Testis (tissue), 3 donors: ENCODE measurements around the gene RNF168. TPM values are rescaled to one million over a fixed set of nuclear protein-coding genes. Genes with fewer than 3 reads are reported as not detected.
"Not testable (repeated sequence)": the region's sequence is repeated elsewhere in the genome, so short reads cannot be mapped to it uniquely, and the experiment has no call there.

Experiments used
- DNase-seq: peaks from one replicate; pipeline ENCODE4 v3.0.0-alpha.2; 2019
- H3K27ac ChIP-seq, 2 donors: fragments of 200-600 bp; sonication (generic); one replicate each; pipeline ENCODE4 v1.5.1; 2019
- H3K27me3 ChIP-seq: fragments of 200-600 bp; sonication (generic); one replicate; pipeline ENCODE4 v1.5.1; 2019
- H3K36me3 ChIP-seq: fragments of 200-600 bp; sonication (generic); one replicate; pipeline ENCODE4 v1.5.1; 2017; ENCODE audit warnings: low read depth; ENCODE audit errors: missing control alignments
- H3K4me1 ChIP-seq: fragments of 200-600 bp; sonication (generic); one replicate; pipeline ENCODE4 v1.5.1; 2019
- H3K4me3 ChIP-seq, 2 donors: fragments of 200-600 bp; sonication (generic); one replicate each; pipeline ENCODE4 v1.5.1; 2017 to 2019
- H3K9me3 ChIP-seq: fragments of 200-600 bp; sonication (generic); one replicate; pipeline ENCODE4 v1.5.1; 2017
- POLR2A ChIP-seq: fragments of 450-650 bp; IDR thresholded peaks from one replicate; pipeline ENCODE4 v1.6.1; 2017; ENCODE audit warnings: antibody characterized with exemption, mild to moderate bottlenecking, moderate library complexity
- whole genome bisulfite sequencing, 2 donors: methylation state at CpG; one replicate each; pipeline ENCODE4 v1.1.5; 2018; 5-methylcytosine and 5-hydroxymethylcytosine counted together
- intact Hi-C: fragments of 100-400 bp; cut with DNase I; formaldehyde crosslinking; loops from one replicate; pipeline ENCODE4 v1.15.1; 2023; ENCODE audit warnings: low total_unique reads
- polyA plus RNA-seq: library from polyadenylated mRNA; stranded (reverse); fragments of 350-450 nt; fragmentation: Illumina TruSeq; extraction: RNeasy Lipid Tissue Mini Kit (QIAGEN cat#74804); gene quantifications from one replicate; pipeline ENCODE4 v1.2.3, GENCODE V29; 2014; ENCODE audit warnings: low read depth, low replicate concordance; ENCODE audit not compliant: insufficient read depth
- total RNA-seq, 2 donors: library from RNA; depleted of rRNA; stranded (reverse); fragments of >200 nt; gene quantifications; one replicate each; pipeline ENCODE4 v1.2.3, GENCODE V29; 2016
- TF ChIP-seq, protein P1 (sequence below), 3 experiments: fragments of 450-650 bp in 2 of 3; fragments of 200-600 bp in 1 of 3; sonication (generic) in 1 of 3; IDR thresholded peaks; one replicate each; pipeline ENCODE4 v1.5.1; 2016 to 2019; ENCODE audit warnings: antibody characterized with exemption in 3 of 3, mild to moderate bottlenecking in 2 of 3, moderate library complexity in 1 of 3

RNF168 gene
- total and polyA plus RNA-seq, 3 donors from 2014 or later = 37.7 to 52.8 (median 45.4) TPM

DNA sequence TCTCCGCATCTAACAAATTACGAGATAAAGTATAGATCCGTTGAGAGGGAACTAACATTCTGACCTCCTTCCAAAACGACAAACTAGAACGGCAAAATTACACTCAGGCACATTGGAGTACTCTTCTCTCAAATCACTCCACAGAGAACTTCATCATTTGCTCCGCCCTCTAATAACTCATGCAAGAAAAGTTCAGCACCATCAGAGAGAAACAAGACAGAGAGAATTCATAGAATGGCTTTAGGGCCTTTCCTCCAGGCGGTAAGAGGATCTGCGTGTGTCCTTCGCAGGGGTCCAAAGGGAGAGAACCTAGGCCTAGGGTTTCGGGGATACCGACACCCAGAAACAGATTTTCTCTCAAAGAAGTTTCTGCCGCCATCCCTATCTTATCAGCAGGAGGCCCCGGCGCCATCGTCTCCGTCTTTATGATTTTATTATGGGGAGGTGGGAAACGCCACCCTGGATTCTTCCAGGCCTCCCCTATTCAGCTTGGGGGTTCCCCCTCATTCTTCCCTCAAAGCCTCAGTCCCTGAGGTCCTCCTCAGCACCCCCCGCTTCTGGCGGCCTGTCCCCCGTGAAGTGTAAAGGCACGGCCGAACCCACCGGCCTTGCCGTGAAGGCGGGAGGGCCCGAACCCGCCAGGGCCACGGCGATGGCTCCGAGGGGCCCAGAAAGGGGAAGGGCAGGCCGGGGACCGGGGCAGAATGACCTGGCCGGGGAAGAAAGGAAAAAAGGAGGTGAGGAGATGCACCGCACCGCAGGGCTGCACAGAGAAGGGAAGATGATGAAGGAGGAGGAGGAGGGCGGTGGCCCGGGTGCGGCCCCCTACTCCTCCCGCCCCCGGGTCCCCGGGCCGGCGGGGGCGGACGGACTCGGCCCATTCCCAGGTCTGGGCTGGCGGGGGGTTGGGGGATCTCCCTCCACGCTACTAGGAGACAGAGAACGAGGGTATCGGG is 72.1 kb downstream of the RNF168 start:
- intact Hi-C loops = no loop called here
- no peaks in the 10 kb centered on the region for H3K27me3 ChIP-seq
- peak; percentile 44 for DNase-seq
- peak overlapping the region; percentile 95 to 96 for H3K27ac ChIP-seq
- 0 to 1% methylated on average over 45 to 47 of the region's 50 CpGs for WGBS, 2 donors
- H3K4me1 ChIP-seq = peaks cover 16% of the 10 kb centered on the region
- peak overlapping the region; percentile 96 to 98 for H3K4me3 ChIP-seq
- TF ChIP-seq, protein P1, sequence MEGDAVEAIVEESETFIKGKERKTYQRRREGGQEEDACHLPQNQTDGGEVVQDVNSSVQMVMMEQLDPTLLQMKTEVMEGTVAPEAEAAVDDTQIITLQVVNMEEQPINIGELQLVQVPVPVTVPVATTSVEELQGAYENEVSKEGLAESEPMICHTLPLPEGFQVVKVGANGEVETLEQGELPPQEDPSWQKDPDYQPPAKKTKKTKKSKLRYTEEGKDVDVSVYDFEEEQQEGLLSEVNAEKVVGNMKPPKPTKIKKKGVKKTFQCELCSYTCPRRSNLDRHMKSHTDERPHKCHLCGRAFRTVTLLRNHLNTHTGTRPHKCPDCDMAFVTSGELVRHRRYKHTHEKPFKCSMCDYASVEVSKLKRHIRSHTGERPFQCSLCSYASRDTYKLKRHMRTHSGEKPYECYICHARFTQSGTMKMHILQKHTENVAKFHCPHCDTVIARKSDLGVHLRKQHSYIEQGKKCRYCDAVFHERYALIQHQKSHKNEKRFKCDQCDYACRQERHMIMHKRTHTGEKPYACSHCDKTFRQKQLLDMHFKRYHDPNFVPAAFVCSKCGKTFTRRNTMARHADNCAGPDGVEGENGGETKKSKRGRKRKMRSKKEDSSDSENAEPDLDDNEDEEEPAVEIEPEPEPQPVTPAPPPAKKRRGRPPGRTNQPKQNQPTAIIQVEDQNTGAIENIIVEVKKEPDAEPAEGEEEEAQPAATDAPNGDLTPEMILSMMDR (IDR thresholded peaks at IDR 0.05) = no peak
- TF ChIP-seq POLR2A = no peak
- H3K9me3 ChIP-seq = no peaks in the 10 kb centered on the region
- no peaks in the 10 kb centered on the region for H3K36me3 ChIP-seq

DNA sequence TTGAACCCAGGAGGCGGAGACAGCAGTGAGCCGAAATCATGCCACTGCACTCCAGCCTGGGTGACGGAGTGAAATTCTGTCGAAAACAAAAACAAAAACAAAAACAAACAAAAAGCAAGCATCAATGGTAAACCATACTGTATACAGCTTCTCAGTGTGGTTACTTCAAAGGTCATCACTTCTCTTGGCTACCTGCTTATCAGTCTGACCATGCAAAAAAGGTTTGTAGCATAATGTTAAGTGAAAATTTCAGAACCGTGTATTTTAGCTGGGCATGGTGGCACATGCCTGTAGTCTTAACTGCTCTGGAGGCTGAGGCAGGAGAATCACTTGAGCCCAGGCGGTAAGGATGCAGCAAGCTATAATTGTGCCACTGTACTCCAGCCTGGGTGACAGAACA is 75.5 kb downstream of the RNF168 start:
- H3K4me3 ChIP-seq = no peak overlapping the region
- H3K4me1 ChIP-seq = peaks cover 21% of the 10 kb centered on the region
- no peak overlapping the region for H3K27ac ChIP-seq
- no peaks in the 10 kb centered on the region for H3K36me3 ChIP-seq
- no peak for DNase-seq
- intact Hi-C loops = no loop called here
- TF ChIP-seq, protein P1 (IDR thresholded peaks at IDR 0.05) = no peak
- TF ChIP-seq POLR2A = no peak
- no peaks in the 10 kb centered on the region for H3K9me3 ChIP-seq
- H3K27me3 ChIP-seq = no peaks in the 10 kb centered on the region
- WGBS, 2 donors = 65 to 72% methylated on average over 6 of the region's 6 CpGs

DNA sequence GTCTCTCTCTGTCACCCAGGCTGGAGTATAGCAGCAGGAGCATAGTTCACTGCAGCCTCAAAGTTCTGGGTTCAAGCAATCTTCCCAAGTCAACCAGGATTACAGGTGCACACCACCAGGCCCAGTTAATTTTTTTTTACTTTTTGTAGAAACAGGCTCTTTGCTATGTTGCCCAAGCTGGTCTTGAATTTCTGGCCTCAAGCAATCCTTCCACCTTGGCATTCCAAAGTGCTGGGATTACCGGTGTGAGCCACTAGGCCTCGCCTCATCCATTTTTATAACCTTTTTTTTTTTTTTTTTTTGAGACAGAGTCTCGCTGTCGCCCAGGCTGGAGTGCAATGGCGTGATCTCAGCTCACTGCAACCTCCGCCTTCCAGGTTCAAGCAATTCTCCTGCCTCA is 79.1 kb downstream of the RNF168 start:
- H3K4me1 ChIP-seq, H3K9me3 ChIP-seq, H3K27me3 ChIP-seq, DNase-seq, H3K27ac ChIP-seq, H3K36me3 ChIP-seq, intact Hi-C loops, H3K4me3 ChIP-seq: not testable (repeated sequence)
- WGBS, 2 donors = 81 to 96% methylated on average over 6 of the region's 6 CpGs

DNA sequence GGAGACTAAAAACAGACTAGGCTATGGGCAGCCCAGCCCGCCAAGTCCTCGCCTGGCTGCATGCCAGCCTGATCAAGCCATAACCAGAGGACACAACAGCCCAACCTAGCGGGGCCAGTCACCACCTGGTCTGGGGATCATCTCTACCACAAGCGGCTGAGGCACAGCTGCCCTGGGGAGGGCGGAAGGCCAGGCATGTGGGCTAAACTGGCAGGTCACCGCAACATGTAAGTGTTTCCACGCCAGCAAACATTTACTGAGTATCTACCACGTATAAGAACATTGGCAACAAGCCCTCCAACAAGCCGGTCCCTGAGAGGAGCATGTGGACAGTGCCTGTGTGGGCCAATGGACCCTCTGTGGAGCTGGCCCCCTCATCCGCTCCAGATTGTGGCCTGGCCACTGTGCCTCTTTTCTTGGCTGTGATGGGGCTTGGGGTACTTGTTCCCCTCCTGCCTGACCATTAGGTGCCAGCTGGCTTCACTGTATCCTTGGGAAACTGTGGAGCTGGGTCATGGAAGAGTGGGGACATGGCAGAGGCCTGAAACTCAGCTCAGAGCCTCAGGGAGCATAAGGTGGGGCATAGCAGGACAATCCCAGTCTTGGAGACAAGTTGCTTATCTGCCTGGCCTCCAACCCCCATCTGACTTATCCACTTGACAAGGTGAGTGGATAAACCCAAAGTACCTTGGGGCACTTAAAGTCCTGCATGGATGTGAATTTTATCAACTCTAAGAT is 80.4 kb downstream of the RNF168 start:
- intact Hi-C loops = no loop called here
- H3K27me3 ChIP-seq = no peaks in the 10 kb centered on the region
- 62 to 65% methylated on average over 5 to 10 of the region's 10 CpGs for WGBS, 2 donors
- peak; percentile 27 for DNase-seq
- peaks cover 7% of the 10 kb centered on the region for H3K4me1 ChIP-seq
- no peak for TF ChIP-seq POLR2A
- TF ChIP-seq, protein P1 (IDR thresholded peaks at IDR 0.05) = no peak
- no peaks in the 10 kb centered on the region for H3K36me3 ChIP-seq
- no peak overlapping the region for H3K27ac ChIP-seq
- no peaks in the 10 kb centered on the region for H3K9me3 ChIP-seq
- H3K4me3 ChIP-seq = no peak overlapping the region

DNA sequence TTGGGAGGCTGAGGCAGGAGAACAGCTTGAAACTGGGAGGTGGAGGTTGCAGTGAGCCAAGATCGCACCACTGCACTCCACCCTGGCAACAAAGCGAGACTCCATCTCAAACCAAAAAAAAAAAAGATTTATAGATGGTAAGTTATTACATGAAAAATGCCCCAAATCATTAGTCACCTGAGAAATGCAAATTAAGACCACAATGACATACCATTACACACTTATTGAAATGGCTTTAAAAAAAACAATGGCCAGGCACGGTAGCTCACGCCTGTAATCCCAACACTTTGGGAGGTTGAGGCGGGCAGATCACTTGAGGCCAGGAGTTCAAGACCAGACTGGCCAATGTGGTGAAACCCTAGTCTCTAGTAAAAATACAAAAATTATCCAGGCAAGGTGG is 81.9 kb downstream of the RNF168 start:
- intact Hi-C loops, H3K36me3 ChIP-seq, DNase-seq, H3K4me1 ChIP-seq, H3K9me3 ChIP-seq, H3K27ac ChIP-seq, H3K4me3 ChIP-seq, H3K27me3 ChIP-seq: not testable (repeated sequence)
- 91 to 96% methylated on average over 5 of the region's 5 CpGs for WGBS, 2 donors
